ENCODE measurements around the gene DRICH1.
"Not testable (repeated sequence)": the region's sequence is repeated elsewhere in the genome, so short reads cannot be mapped to it uniquely, and the experiment has no call there.

Gene DRICH1, protein sequence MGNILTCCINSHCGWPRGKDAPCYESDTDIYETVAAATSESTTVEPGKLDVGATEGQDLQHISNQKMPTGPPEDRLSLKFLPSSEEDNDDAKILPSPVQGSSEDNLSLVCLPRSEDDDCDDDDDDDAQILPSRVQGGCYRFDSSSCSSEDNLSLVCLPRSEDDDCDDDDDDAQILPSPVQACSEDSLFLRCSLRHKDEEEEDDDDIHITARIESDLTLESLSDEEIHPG

DNA sequence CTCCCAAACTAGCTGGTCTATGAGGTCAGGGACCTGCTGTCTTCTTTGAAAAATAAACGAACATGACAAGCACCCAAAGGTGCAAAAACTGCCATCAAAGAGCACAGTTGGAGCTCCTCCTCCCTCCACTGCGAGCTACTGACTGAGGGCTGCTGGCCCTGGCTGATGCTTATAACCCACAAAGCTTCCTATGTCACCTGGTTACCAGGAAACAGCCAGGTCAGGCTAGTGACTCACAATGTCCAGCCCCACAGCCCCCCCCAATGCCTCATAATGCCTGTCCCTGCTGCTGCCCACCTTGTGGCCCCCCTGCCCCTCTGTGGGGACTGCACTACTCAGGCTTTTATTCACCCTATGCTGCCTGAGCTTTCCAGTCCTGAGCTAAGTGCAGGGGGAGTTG is at the start of gene DRICH1:
TSS of gene DRICH1 (minus strand) at position 144 of the 400 bp plus-strand sequence. CDS start 298 bp downstream, outside the sequence.
- Histone ChIP-seq H3K27ac (ENCODE audit: low read length) (no peak within 1 kb of the TSS), H3K4me1 (ENCODE audit: control insufficient read depth, insufficient read depth, low read length) (no peaks in the 10 kb centered on the region), H3K4me3 (ENCODE audit: low read length) (no peak within 1 kb of the TSS), H3K27me3 (ENCODE audit: control insufficient read depth, insufficient read depth, low read length) (no peaks in the 10 kb centered on the region), H3K9me3 (ENCODE audit: control insufficient read depth, insufficient read depth, low read length) (no peaks in the 10 kb centered on the region), H3K36me3 (ENCODE audit: control insufficient read depth, insufficient read depth, low read length) (no peaks in the 10 kb centered on the region)
- WGBS (ENCODE audit: insufficient coverage, insufficient read length), result no CpG with 5 or more reads among the region's 2 CpGs
- no peak for DNase-seq (ENCODE audit: low read depth, low spot score)

DNA sequence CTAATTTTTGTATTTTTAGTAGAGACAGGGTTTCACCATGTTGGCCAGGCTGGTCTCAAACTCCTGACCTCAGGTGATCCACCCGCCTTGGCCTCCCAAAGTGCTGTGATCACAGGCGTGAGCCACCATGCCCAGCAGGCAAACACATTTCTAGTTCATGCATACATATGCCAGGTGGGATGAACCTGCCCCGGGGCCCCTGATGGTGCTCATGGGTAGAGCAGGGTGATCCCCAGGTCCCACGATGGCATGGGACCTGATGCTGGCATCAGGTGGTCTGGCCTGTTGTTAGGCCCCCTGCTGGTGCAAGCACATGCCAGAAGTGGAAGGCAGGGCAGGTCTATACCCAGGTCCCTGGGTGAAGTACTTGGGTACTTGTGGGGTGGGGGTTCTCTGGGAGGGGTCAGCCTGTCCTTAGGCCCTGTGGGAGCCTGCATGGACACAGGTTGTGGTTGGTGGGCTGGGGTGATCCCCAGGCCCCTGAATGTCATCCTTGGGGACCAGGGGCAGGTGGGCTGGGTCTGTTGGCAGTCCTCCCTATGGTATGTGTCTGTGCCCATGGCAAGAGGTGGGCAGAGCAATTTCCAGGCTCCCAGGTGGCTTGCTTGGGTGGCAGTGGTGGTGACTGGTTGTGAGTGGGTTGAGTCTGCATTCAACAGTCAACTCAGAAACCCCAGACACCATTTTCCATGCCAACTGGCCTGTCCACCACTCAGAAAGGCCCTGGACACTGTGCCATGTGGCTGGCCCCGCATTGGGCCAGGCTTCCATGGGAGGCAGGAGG is 49.1 kb upstream of the DRICH1 start:
- no peaks in the 10 kb centered on the region for H3K9me3 ChIP-seq (ENCODE audit: control insufficient read depth, insufficient read depth, low read length)
- H3K36me3 ChIP-seq (ENCODE audit: control insufficient read depth, insufficient read depth, low read length), result 0 out of 2 replicates have a peak, but pooled peaks cover 2% of the 10 kb centered on the region
- no peak for DNase-seq (ENCODE audit: low read depth, low spot score)
- H3K4me3 ChIP-seq (ENCODE audit: low read length), result no peak overlapping the region
- WGBS (ENCODE audit: insufficient coverage, insufficient read length), result no CpG with 5 or more reads among the region's 5 CpGs
- H3K27ac ChIP-seq (ENCODE audit: low read length), result no peak overlapping the region
- H3K27me3 ChIP-seq (ENCODE audit: control insufficient read depth, insufficient read depth, low read length), result no peaks in the 10 kb centered on the region
- 0 out of 2 replicates have a peak, but pooled peaks cover 2% of the 10 kb centered on the region for H3K4me1 ChIP-seq (ENCODE audit: control insufficient read depth, insufficient read depth, low read length)

DNA sequence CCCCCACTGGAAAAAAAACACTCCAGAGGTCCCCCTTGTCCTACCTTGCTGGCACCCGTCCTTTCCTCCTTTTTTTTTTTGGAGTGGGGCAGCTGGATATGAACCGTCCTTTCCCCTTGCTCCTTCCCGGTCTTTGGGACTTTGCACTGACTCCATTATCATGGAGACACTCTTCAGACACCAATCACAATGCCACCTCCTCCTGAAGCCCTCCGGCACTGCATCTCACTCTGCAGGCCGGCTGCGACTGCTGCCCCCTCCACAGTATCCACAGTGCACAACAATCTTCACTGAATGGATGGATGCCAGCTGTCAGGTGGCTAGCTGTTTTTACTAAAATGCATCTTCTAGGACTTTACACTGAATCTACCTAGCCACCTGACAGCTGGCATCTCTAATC is 46.0 kb upstream of the DRICH1 start:
- Histone ChIP-seq H3K27ac (ENCODE audit: low read length) (no peak overlapping the region), H3K27me3 (ENCODE audit: control insufficient read depth, insufficient read depth, low read length) (no peaks in the 10 kb centered on the region), H3K9me3 (ENCODE audit: control insufficient read depth, insufficient read depth, low read length) (no peaks in the 10 kb centered on the region), H3K36me3 (ENCODE audit: control insufficient read depth, insufficient read depth, low read length) (no peaks in the 10 kb centered on the region), H3K4me3 (ENCODE audit: low read length) (no peak overlapping the region), H3K4me1 (ENCODE audit: control insufficient read depth, insufficient read depth, low read length) (peaks cover 3% of the 10 kb centered on the region; the same call in 1 of the 2 replicates)
- WGBS (ENCODE audit: insufficient coverage, insufficient read length), result no CpG with 5 or more reads among the region's 6 CpGs
- no peak for DNase-seq (ENCODE audit: low read depth, low spot score)

DNA sequence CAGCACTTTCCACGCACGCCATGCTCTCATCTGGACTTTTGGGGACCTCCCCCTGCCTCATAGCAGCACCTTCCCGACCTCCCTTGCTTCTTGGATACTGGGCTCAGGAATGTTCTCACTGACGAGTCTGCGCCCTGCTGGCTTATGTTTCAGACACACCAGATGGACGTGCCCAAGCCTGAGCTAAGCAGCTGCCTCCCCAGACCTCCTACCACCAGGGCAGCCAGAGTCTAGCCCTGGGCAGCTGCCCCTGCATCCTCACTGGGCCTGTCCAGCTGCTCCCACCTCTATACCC is 45.5 kb upstream of the DRICH1 start:
- no peaks in the 10 kb centered on the region for H3K36me3 ChIP-seq (ENCODE audit: control insufficient read depth, insufficient read depth, low read length)
- no peaks in the 10 kb centered on the region for H3K27me3 ChIP-seq (ENCODE audit: control insufficient read depth, insufficient read depth, low read length)
- WGBS (ENCODE audit: insufficient coverage, insufficient read length), result no CpG with 5 or more reads among the region's 6 CpGs

DNA sequence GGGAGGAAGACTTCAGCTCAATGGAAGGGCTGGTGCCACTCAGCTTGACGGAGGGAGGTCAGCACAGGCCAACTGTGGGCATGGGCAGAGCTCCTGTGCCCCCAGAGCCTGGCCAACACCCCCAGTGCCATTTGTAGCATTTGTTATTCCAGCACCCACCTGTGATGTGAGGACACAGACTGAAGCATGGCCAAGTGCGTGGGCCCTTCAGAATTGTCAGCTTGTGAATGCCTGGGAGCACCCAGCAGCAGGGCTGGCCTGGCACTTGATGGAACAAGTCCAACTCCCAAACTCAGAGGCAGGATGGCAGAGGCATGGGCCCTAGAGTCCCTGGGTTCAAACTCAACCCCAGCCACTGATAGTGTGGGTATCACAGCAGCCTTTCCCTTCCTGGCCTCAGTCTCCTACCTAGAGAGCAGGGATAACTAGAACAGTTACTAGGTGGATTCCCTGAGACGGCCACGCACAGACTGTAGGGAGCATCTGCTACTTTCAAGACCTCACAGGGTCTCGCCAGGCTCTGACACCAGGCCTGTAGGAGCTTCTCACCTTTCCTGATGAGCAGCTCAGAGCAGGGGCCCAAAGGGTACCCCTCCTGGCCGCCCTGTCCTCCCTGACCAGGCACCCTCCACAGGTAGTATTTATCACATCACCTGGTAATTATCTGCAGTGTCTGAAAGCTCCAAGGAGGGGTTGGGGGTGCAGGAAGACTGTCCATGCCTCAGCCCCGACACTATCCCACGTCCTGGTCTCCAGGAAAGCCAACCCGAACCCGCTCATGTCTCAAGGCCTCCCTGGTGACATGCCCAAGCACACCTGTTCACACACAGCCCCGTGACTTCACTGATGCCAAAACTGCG is 45.0 kb upstream of the DRICH1 start:
- H3K27me3 ChIP-seq (ENCODE audit: control insufficient read depth, insufficient read depth, low read length); H3K4me1 ChIP-seq (ENCODE audit: control insufficient read depth, insufficient read depth, low read length): not testable (repeated sequence)

More for the DNA sequence above, 45.5 kb upstream of the DRICH1 start:
- Histone ChIP-seq H3K4me3 (ENCODE audit: low read length) (no peak overlapping the region; the same call in 1 of the 2 replicates), H3K4me1 (ENCODE audit: control insufficient read depth, insufficient read depth, low read length) (peaks cover 5% of the 10 kb centered on the region; the same call in 1 of the 2 replicates), H3K9me3 (ENCODE audit: control insufficient read depth, insufficient read depth, low read length) (no peaks in the 10 kb centered on the region), H3K27ac (ENCODE audit: low read length) (no peak overlapping the region)
- no peak for DNase-seq (ENCODE audit: low read depth, low spot score)

DNA sequence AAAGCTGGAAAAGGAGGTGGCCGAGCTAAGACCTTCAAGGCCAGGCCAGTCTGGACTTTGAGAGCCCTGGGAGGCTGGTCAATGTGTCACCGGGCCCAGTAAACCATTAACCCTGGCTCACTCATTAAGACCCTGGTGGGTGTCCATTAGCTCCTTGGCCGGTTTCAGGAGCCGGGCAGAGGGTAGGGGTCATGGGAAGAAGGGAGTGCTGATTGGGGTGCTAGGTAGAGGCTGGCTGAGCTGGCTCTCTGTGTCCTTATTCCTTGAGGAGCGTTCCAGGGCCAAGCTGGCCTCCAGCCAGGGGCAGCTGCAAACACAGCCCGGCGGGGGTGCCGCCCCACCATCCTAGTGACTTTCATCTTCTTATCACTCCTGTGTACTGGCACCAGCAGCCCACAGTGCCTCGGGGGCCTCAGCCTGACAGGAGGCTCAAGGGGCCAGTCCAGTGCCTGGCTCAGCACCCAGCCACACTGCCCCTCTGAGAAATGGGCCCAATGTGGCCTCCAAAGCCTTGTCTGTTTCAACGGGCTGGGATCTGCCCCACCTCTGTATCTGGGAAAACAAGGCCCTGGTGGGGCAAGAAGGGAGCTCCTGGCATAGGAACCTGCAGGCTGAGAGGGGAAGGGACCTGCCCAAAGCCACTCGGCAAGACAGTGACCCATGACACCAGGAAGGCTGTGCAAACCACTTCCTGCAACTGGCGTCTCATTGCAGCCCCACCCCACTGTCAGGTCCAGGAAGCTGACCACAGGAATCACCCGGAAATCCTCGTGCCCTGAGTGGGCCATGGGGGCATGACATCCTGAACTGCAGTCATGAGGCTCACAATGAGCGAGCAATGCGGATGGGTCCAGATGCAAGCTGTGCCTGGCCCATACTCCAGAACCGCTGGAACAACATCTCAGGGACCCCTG is 43.6 kb upstream of the DRICH1 start:
- no peaks in the 10 kb centered on the region for H3K36me3 ChIP-seq (ENCODE audit: control insufficient read depth, insufficient read depth, low read length)
- H3K27me3 ChIP-seq (ENCODE audit: control insufficient read depth, insufficient read depth, low read length), result no peaks in the 10 kb centered on the region
- DNase-seq (ENCODE audit: low read depth, low spot score), result no peak
- WGBS (ENCODE audit: insufficient coverage, insufficient read length), result no CpG with 5 or more reads among the region's 17 CpGs
- H3K9me3 ChIP-seq (ENCODE audit: control insufficient read depth, insufficient read depth, low read length), result no peaks in the 10 kb centered on the region
- no peak overlapping the region for H3K27ac ChIP-seq (ENCODE audit: low read length)
- H3K4me3 ChIP-seq (ENCODE audit: low read length), result no peak overlapping the region
- H3K4me1 ChIP-seq (ENCODE audit: control insufficient read depth, insufficient read depth, low read length), result peaks cover 5% of the 10 kb centered on the region; the same call in 1 of the 2 replicates

More for the DNA sequence above, 45.0 kb upstream of the DRICH1 start:
- WGBS (ENCODE audit: insufficient coverage, insufficient read length), result no CpG with 5 or more reads among the region's 12 CpGs
- H3K9me3 ChIP-seq (ENCODE audit: control insufficient read depth, insufficient read depth, low read length); H3K36me3 ChIP-seq (ENCODE audit: control insufficient read depth, insufficient read depth, low read length); DNase-seq (ENCODE audit: low read depth, low spot score); H3K4me3 ChIP-seq (ENCODE audit: low read length); H3K27ac ChIP-seq (ENCODE audit: low read length): not testable (repeated sequence)

DNA sequence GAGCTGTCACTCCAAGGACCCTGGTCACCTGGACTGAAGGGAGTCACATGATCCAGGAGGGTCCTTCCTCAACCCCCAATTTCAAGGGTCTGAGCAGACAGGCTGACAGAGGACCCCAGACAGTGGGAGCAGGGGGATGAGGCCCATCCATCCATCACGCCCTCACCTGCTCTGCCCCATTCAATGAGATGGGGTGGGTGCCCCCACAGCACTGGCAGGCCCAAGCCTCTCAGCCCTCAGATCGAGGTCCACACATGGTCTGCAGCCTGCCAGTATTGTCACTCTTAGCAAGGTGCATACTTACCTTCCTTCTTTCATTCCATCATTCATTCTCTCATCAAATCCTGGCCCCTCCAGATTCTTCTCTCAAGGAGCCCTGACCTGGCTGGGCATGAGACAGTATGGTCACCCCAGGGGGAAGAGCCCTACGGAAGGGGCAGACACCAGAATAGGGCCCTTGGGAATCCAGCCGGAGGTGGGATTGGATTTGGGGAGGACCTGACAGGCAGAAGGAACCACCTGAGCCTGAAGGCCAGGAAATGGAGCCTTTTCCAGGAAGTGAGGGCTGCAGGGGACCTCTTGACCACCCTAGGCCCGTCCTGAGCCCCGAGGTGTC is 42.9 kb upstream of the DRICH1 start:
- H3K27me3 ChIP-seq (ENCODE audit: control insufficient read depth, insufficient read depth, low read length); H3K4me3 ChIP-seq (ENCODE audit: low read length); DNase-seq (ENCODE audit: low read depth, low spot score); H3K36me3 ChIP-seq (ENCODE audit: control insufficient read depth, insufficient read depth, low read length); H3K27ac ChIP-seq (ENCODE audit: low read length); H3K9me3 ChIP-seq (ENCODE audit: control insufficient read depth, insufficient read depth, low read length); H3K4me1 ChIP-seq (ENCODE audit: control insufficient read depth, insufficient read depth, low read length): not testable (repeated sequence)
- no CpG with 5 or more reads among the region's 6 CpGs for WGBS (ENCODE audit: insufficient coverage, insufficient read length)

DNA sequence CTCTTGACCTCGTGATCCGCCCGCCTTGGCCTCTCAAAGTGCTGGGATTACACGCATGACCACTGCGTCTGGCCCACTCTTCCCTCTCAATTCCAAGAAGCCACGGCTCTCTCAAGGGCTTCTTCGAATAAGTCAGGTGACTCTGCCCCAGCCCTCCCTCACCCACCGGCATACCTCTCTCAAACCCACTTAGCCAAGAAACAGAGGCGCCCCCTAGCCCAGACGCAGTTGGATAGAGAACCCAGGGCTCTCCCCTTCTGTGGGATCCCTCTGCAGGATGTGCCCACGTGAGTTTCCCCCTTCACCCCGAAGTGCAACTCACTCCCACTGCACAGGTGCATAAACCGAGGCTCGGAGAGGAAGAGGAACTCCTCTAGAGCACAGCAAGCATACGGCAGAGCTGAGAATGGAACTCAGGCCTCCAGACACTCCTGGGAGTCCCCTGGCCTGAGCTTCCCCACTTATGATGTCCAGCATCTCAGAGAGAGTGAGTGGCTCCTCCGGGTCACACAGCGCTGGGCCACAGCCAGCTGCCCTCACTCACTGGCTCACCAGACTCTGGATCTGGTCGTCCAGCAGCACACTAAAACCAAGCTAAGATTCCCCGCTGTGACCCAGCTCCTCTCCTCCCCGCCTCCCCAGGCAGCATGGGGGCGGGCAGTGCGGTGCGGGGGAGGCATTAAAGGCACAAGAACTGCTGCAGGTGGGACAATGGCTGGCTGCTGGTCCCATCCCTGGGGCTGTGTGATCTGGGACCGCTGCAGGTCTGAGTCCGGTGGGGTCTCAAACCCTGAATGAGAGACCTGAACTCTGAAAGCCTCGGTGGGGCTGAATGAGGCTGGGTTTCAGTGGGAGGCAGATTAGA is 41.9 kb upstream of the DRICH1 start:
- no peak for DNase-seq (ENCODE audit: low read depth, low spot score)
- no peaks in the 10 kb centered on the region for H3K36me3 ChIP-seq (ENCODE audit: control insufficient read depth, insufficient read depth, low read length)
- no peaks in the 10 kb centered on the region for H3K9me3 ChIP-seq (ENCODE audit: control insufficient read depth, insufficient read depth, low read length)
- no CpG with 5 or more reads among the region's 26 CpGs for WGBS (ENCODE audit: insufficient coverage, insufficient read length)
- no peaks in the 10 kb centered on the region for H3K27me3 ChIP-seq (ENCODE audit: control insufficient read depth, insufficient read depth, low read length)
- no peak overlapping the region for H3K4me3 ChIP-seq (ENCODE audit: low read length)
- no peak overlapping the region for H3K27ac ChIP-seq (ENCODE audit: low read length)
- H3K4me1 ChIP-seq (ENCODE audit: control insufficient read depth, insufficient read depth, low read length), result peaks cover 5% of the 10 kb centered on the region; the same call in 1 of the 2 replicates

DNA sequence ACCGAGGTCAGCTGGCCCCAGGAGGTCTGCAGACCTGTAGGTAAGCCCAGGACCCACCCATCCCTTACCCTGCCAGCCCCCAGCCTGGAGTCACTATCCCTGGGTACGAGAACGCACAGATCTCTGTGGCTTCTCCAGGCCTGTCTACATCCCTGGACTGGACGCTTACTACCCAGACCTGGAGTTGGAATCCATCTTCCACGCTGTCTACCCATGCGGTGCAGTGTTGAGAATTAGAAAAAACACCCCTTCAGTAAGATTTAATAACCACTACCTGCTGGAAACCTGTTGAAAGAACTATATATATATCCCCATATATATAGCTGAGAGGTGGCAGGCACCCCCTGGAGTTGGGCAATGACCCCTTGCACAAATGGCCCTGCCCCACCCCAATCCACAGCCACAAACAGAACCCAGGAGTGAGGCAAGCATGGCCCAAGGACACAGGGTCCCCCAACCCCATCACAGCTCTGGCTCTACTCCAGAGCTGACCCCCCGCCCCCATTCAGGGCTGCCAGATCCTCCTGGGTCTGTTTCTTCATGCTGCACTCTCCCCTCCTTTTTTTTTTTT is 41.0 kb upstream of the DRICH1 start:
- Histone ChIP-seq H3K36me3 (ENCODE audit: control insufficient read depth, insufficient read depth, low read length) (no peaks in the 10 kb centered on the region), H3K4me1 (ENCODE audit: control insufficient read depth, insufficient read depth, low read length) (peaks cover 5% of the 10 kb centered on the region; the same call in 1 of the 2 replicates), H3K27me3 (ENCODE audit: control insufficient read depth, insufficient read depth, low read length) (no peaks in the 10 kb centered on the region), H3K27ac (ENCODE audit: low read length) (no peak overlapping the region), H3K4me3 (ENCODE audit: low read length) (no peak overlapping the region), H3K9me3 (ENCODE audit: control insufficient read depth, insufficient read depth, low read length) (no peaks in the 10 kb centered on the region)
- no peak for DNase-seq (ENCODE audit: low read depth, low spot score)
- no CpG with 5 or more reads among the region's 7 CpGs for WGBS (ENCODE audit: insufficient coverage, insufficient read length)

Data from iPS DF 6.9 (cell line).